Astrocyte of the cerebellum (primary cell): Measurements from ENCODE around the gene PDZD2.
A peak's percentile ranks its signal among the peaks of the same experiment; 100 is the strongest.

ENCODE experiments used
- DNase-seq: peaks from one replicate; pipeline ENCODE4 v3.0.0-alpha.2; 2011; ENCODE audit warnings: low read depth
- H3K4me3 ChIP-seq: 2 replicates; pipeline ENCODE4 v1.5.1; 2011; ENCODE audit warnings: mild to moderate bottlenecking, low read depth, low read length, moderate library complexity
- CTCF ChIP-seq: IDR thresholded peaks from 2 replicates; pipeline ENCODE4 v1.5.1; 2012; ENCODE audit warnings: low read length, low read depth, moderate library complexity, mild to moderate bottlenecking; ENCODE audit errors: missing control alignments
- in situ Hi-C: cut with HindIII; loops from 2 replicates; pipeline ENCODE4 v1.10.0; 2017; ENCODE audit warnings: low sequenced_read_pairs

Gene PDZD2

GRCh38 chr5:31861601-31862000 lies 222.7 kb downstream of the PDZD2 start:
- DNase-seq = no peak
- in situ Hi-C loops = no loop called here
- no peak overlapping the region for H3K4me3 ChIP-seq
- TF ChIP-seq CTCF = no peak

GRCh38 chr5:31863991-31864411 lies 225.1 kb downstream of the PDZD2 start:
- no peak overlapping the region for H3K4me3 ChIP-seq
- in situ Hi-C loops = no loop called here
- no peak for TF ChIP-seq CTCF
- no peak for DNase-seq

- H3K4me3 ChIP-seq = no peak overlapping the region
- in situ Hi-C loops = no loop called here
- no peak for DNase-seq
- no peak for TF ChIP-seq CTCF
Observed at GRCh38 chr5:31866166-31866565, 227.2 kb downstream of the PDZD2 start.

GRCh38 chr5:31867219-31867618 lies 228.3 kb downstream of the PDZD2 start:
- no peak overlapping the region for H3K4me3 ChIP-seq
- no peak for DNase-seq
- in situ Hi-C loops = no loop called here
- TF ChIP-seq CTCF = no peak

GRCh38 chr5:31880449-31880848 lies 241.5 kb downstream of the PDZD2 start:
- in situ Hi-C loops = no loop called here

GRCh38 chr5:31884896-31885295 lies 246.0 kb downstream of the PDZD2 start:
- H3K4me3 ChIP-seq = no peak overlapping the region
- TF ChIP-seq CTCF = no peak
- in situ Hi-C loops = loop anchor here (5.0 kb wide), 1 partner anchor 58 kb away; no protein-coding TSS in a partner anchor
- DNase-seq = no peak

More at GRCh38 chr5:31880449-31880848, 241.5 kb downstream of the PDZD2 start:
- no peak for TF ChIP-seq CTCF
- peak; percentile 13 for DNase-seq
- no peak overlapping the region for H3K4me3 ChIP-seq

GRCh38 chr5:31886206-31886605 lies 247.3 kb downstream of the PDZD2 start:
- no peak for DNase-seq
- no peak for TF ChIP-seq CTCF
- H3K4me3 ChIP-seq = no peak overlapping the region
- in situ Hi-C loops = loop anchor here (5.0 kb wide), 1 partner anchor 59 kb away; no protein-coding TSS in a partner anchor
